HG03066 (cell line): Measurements from ENCODE around the gene C1QTNF12.

Source experiments
- ATAC-seq: cut with Tn5 transposase; IDR thresholded peaks from one replicate; pipeline ENCODE4 v1.9.1; 2021; ENCODE audit warnings: low read depth; ENCODE audit not compliant: unreplicated experiment

Gene C1QTNF12

GRCh38 chr1:1246577-1247340 lies at the start of gene C1QTNF12:
Gene C1QTNF12 (minus strand): TSS chr1:1246722. CDS start chr1:1246690, 32 bp downstream.
- ATAC-seq = no peak

GRCh38 chr1:1295154-1295923 lies 48.8 kb upstream of the C1QTNF12 start:
- ATAC-seq = no peak

GRCh38 chr1:1294250-1294890 lies 47.8 kb upstream of the C1QTNF12 start:
- ATAC-seq = no peak

- no peak for ATAC-seq
Measured at GRCh38 chr1:1293263-1294249, 47.0 kb upstream of the C1QTNF12 start.

- no peak for ATAC-seq
Measured at GRCh38 chr1:1292851-1293250, 46.3 kb upstream of the C1QTNF12 start.

GRCh38 chr1:1292442-1292779 lies 45.9 kb upstream of the C1QTNF12 start:
- ATAC-seq = no peak

- ATAC-seq = no peak
Measured at GRCh38 chr1:1291548-1292441, 45.3 kb upstream of the C1QTNF12 start.

GRCh38 chr1:1291023-1291528 lies 44.6 kb upstream of the C1QTNF12 start:
- no peak for ATAC-seq

- no peak for ATAC-seq
Measured at GRCh38 chr1:1290238-1290731, 43.8 kb upstream of the C1QTNF12 start.

GRCh38 chr1:1287288-1288110 lies 41.0 kb upstream of the C1QTNF12 start:
- ATAC-seq = no peak

- ATAC-seq = no peak
Measured at GRCh38 chr1:1286313-1287261, 40.1 kb upstream of the C1QTNF12 start.

- no peak for ATAC-seq
Measured at GRCh38 chr1:1285611-1286311, 39.2 kb upstream of the C1QTNF12 start.

- ATAC-seq = no peak
Measured at GRCh38 chr1:1285102-1285571, 38.6 kb upstream of the C1QTNF12 start.

- ATAC-seq = no peak
Measured at GRCh38 chr1:1284221-1285101, 37.9 kb upstream of the C1QTNF12 start.

GRCh38 chr1:1283821-1284220 lies 37.3 kb upstream of the C1QTNF12 start:
- no peak for ATAC-seq
